Measurements from ENCODE around the gene ADARB2.

Gene ADARB2

DNA sequence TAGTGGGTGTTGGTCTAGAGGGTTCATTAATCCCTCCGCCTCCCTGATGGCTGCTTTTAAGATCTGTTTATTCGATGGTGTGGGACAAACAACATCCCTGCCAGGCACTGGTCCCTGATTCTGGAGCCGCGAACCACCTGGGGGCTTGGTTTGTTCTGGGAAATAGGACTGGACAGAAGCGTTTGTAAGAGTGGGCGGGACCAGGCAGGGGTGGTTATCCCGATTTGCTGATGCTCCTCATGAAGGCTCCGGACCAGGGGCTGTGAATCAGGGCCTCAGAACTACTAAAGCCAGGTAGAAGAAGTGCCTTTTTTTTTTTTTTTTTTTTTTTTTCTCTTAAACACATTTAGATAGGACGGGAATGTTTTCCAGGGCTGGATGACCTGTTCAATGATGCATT, 407.7 kb downstream of the ADARB2 start:
- DNase-seq (ENCODE audit: low read depth in 1 of 2, low spot score in 1 of 2) = no peak
- no peak overlapping the region for H3K27ac ChIP-seq (replicated peaks)
- no peaks in the 10 kb centered on the region for H3K27me3 ChIP-seq (ENCODE audit: insufficient read depth, poor library complexity, severe bottlenecking)
- TF ChIP-seq POLR2AphosphoS5 (IDR thresholded peaks at IDR 0.05; ENCODE audit: low read depth) = no peak
- no peak for TF ChIP-seq SPI1 (IDR thresholded peaks at IDR 0.05; ENCODE audit: borderline replicate concordance, low read depth)
- TF ChIP-seq, protein P1, sequence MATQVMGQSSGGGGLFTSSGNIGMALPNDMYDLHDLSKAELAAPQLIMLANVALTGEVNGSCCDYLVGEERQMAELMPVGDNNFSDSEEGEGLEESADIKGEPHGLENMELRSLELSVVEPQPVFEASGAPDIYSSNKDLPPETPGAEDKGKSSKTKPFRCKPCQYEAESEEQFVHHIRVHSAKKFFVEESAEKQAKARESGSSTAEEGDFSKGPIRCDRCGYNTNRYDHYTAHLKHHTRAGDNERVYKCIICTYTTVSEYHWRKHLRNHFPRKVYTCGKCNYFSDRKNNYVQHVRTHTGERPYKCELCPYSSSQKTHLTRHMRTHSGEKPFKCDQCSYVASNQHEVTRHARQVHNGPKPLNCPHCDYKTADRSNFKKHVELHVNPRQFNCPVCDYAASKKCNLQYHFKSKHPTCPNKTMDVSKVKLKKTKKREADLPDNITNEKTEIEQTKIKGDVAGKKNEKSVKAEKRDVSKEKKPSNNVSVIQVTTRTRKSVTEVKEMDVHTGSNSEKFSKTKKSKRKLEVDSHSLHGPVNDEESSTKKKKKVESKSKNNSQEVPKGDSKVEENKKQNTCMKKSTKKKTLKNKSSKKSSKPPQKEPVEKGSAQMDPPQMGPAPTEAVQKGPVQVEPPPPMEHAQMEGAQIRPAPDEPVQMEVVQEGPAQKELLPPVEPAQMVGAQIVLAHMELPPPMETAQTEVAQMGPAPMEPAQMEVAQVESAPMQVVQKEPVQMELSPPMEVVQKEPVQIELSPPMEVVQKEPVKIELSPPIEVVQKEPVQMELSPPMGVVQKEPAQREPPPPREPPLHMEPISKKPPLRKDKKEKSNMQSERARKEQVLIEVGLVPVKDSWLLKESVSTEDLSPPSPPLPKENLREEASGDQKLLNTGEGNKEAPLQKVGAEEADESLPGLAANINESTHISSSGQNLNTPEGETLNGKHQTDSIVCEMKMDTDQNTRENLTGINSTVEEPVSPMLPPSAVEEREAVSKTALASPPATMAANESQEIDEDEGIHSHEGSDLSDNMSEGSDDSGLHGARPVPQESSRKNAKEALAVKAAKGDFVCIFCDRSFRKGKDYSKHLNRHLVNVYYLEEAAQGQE (IDR thresholded peaks at IDR 0.05; ENCODE audit: insufficient replicate concordance, low read depth) = no peak
- TF ChIP-seq GABPA (IDR thresholded peaks at IDR 0.05; ENCODE audit: low read depth) = no peak
- TF ChIP-seq, protein P2, sequence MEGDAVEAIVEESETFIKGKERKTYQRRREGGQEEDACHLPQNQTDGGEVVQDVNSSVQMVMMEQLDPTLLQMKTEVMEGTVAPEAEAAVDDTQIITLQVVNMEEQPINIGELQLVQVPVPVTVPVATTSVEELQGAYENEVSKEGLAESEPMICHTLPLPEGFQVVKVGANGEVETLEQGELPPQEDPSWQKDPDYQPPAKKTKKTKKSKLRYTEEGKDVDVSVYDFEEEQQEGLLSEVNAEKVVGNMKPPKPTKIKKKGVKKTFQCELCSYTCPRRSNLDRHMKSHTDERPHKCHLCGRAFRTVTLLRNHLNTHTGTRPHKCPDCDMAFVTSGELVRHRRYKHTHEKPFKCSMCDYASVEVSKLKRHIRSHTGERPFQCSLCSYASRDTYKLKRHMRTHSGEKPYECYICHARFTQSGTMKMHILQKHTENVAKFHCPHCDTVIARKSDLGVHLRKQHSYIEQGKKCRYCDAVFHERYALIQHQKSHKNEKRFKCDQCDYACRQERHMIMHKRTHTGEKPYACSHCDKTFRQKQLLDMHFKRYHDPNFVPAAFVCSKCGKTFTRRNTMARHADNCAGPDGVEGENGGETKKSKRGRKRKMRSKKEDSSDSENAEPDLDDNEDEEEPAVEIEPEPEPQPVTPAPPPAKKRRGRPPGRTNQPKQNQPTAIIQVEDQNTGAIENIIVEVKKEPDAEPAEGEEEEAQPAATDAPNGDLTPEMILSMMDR (IDR thresholded peaks at IDR 0.05; ENCODE audit: insufficient read depth, low read length) = no peak
- H3K4me3 ChIP-seq (replicated peaks; ENCODE audit: insufficient read depth, low read length) = no peak overlapping the region

DNA sequence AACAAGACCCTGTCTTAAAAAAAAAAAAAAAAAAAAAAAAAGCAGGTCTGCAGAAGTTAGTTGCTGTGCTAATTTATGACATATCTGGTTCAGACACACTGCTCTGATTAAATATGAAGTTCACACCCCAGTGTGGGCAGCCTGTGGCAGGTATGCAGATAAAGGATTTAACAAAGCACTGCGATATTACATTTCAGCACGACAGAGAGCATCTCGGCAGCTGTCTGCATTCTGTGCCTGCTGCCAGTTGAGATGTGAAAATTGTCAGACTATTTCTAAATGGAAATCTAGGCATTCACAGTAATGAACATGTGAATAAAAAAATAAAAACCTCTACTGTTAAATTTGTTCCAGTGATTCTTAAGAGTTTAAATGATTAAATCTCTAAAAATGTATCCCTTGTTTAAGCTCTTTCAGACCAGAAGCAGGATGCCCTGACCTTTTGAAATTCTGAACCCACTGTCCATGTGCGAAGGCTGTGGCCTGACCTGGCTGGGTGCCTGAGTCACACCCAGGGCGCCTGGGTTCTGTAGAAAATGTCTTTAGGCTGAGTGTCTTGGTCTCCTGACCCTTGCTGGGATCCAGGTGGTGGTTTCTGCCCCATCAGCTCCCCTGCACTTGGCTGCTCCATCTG, 408.2 kb downstream of the ADARB2 start:
- TF ChIP-seq SPI1 (IDR thresholded peaks at IDR 0.05; ENCODE audit: borderline replicate concordance, low read depth) (no peak), GABPA (IDR thresholded peaks at IDR 0.05; ENCODE audit: low read depth) (no peak), POLR2AphosphoS5 (IDR thresholded peaks at IDR 0.05; ENCODE audit: low read depth) (no peak)
- TF ChIP-seq, protein P2 (IDR thresholded peaks at IDR 0.05; ENCODE audit: insufficient read depth, low read length) = no peak
- TF ChIP-seq, protein P1 (IDR thresholded peaks at IDR 0.05; ENCODE audit: insufficient replicate concordance, low read depth) = no peak
- no peak overlapping the region for H3K27ac ChIP-seq (replicated peaks)
- no peak for DNase-seq (ENCODE audit: low read depth in 1 of 2, low spot score in 1 of 2)
- no peak overlapping the region for H3K4me3 ChIP-seq (replicated peaks; ENCODE audit: insufficient read depth, low read length)
- H3K27me3 ChIP-seq (ENCODE audit: insufficient read depth, poor library complexity, severe bottlenecking) = no peaks in the 10 kb centered on the region

DNA sequence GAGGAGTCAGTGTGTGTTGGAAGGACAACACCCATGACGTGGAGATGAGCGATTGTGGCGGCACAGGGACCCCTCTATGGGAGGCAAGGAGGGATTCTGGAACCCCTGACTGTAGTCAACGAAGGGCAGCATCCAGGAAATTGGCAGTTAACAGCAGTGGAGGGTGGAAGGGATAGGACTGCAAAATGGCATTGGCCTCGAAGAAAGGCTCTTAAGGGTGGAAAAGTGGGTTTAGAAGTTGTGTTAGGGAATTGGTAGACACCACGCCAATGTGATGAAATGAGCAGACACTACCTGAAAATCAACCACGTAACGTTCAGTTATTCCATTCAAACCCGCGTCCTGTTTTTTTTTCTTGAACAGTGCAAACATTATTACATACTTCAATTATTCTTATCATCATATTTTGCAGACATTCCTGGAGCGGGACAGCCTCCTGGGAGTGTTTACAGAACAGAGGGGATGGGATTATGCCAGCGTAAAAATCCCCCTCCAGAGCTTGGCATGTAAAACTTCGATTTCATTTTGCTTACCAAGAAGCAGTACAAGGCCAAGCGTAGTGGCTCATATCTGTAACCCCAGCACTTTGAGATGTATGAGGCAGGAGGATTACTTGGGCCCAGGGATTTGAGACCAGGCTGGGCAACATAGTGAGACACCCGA, 409.0 kb downstream of the ADARB2 start:
- DNase-seq (ENCODE audit: low read depth in 1 of 2, low spot score in 1 of 2) = no peak
- H3K27ac ChIP-seq (replicated peaks) = no peak overlapping the region
- TF ChIP-seq, protein P1 (IDR thresholded peaks at IDR 0.05; ENCODE audit: insufficient replicate concordance, low read depth) = no peak
- TF ChIP-seq, protein P2 (IDR thresholded peaks at IDR 0.05; ENCODE audit: insufficient read depth, low read length) = no peak
- TF ChIP-seq SPI1 (IDR thresholded peaks at IDR 0.05; ENCODE audit: borderline replicate concordance, low read depth) (no peak), GABPA (IDR thresholded peaks at IDR 0.05; ENCODE audit: low read depth) (no peak), POLR2AphosphoS5 (IDR thresholded peaks at IDR 0.05; ENCODE audit: low read depth) (no peak)
- H3K4me3 ChIP-seq (replicated peaks; ENCODE audit: insufficient read depth, low read length) = no peak overlapping the region
- H3K27me3 ChIP-seq (ENCODE audit: insufficient read depth, poor library complexity, severe bottlenecking) = no peaks in the 10 kb centered on the region

Data from HL-60 (cell line).